Vagina (tissue), 2 donors: ENCODE results near the gene RHOD.

Experiments
- POLR2A ChIP-seq, 2 donors: fragments of 450-650 bp; IDR thresholded peaks; one replicate each; pipeline ENCODE4 v1.6.1; 2017; ENCODE audit warnings: antibody characterized with exemption in 2 of 2, mild to moderate bottlenecking in 2 of 2, moderate library complexity in 2 of 2
- POLR2AphosphoS5 ChIP-seq, 2 donors: sonication (generic); formaldehyde crosslinking; IDR thresholded peaks; one replicate each; pipeline ENCODE4 v1.9.0; 2017; ENCODE audit warnings: antibody characterized with exemption in 2 of 2, mild to moderate bottlenecking in 2 of 2, low read depth in 1 of 2; ENCODE audit not compliant: insufficient read depth in 1 of 2
- TF ChIP-seq, protein P1 (sequence below), 3 experiments: fragments of 450-650 bp in 2 of 3; fragments of 200-600 bp in 1 of 3; sonication (generic) in 1 of 3; IDR thresholded peaks; one replicate each; pipeline ENCODE4 v1.5.1; 2017 to 2019; ENCODE audit warnings: antibody characterized with exemption in 3 of 3, mild to moderate bottlenecking in 2 of 3, moderate library complexity in 2 of 3

DNA sequence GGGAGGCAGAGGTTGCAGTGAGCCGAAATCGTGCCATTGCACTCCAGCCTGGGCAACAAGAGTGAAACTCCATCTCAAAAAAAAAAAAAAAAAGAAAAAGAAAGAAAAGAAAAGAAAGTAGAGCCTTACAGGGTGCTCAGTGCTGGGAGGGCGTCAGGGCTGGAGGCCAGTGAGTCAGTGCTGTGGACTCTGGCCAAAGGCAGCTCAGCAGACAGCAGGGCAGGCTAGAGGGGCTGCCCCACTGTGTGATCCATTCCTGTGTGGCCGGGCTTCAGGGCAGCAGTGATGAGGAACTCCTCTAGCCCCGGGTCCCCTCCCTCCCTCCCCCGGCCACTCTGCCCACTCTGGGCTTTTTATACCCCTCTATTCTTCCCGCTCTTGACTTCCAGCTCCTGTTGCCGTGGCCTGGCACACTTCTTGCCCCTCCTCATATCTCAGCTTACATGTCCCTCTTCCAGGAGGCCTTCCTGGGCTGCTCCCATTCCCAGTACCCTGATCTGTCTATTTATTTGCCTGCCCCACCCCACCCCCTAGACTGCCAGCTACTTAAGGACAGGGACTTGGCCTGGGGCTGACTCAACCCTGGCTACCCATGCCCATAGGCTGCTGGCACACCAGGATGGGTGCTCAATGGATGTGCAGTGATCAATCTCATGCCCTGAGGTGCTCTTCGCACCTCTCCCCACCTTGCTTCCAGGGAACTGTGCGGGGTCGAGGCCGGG lies 23.7 kb upstream of the RHOD start:
- TF ChIP-seq, protein P1, sequence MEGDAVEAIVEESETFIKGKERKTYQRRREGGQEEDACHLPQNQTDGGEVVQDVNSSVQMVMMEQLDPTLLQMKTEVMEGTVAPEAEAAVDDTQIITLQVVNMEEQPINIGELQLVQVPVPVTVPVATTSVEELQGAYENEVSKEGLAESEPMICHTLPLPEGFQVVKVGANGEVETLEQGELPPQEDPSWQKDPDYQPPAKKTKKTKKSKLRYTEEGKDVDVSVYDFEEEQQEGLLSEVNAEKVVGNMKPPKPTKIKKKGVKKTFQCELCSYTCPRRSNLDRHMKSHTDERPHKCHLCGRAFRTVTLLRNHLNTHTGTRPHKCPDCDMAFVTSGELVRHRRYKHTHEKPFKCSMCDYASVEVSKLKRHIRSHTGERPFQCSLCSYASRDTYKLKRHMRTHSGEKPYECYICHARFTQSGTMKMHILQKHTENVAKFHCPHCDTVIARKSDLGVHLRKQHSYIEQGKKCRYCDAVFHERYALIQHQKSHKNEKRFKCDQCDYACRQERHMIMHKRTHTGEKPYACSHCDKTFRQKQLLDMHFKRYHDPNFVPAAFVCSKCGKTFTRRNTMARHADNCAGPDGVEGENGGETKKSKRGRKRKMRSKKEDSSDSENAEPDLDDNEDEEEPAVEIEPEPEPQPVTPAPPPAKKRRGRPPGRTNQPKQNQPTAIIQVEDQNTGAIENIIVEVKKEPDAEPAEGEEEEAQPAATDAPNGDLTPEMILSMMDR (IDR thresholded peaks at IDR 0.05), result no peak
- TF ChIP-seq POLR2AphosphoS5 (IDR thresholded peaks at IDR 0.05; ENCODE audit: insufficient read depth in 1 of 2, low read depth in 1 of 2), result no peak
- no peak for TF ChIP-seq POLR2A (IDR thresholded peaks at IDR 0.05)
